HepG2 (cell line): ENCODE data around the gene NEK9. TPM values are rescaled to one million over a fixed set of nuclear protein-coding genes. Genes with fewer than 3 reads are reported as not detected.
A peak's percentile ranks its signal among the peaks of the same experiment; 100 is the strongest.

Source experiments
- BRD4 ChIP-seq: sonication (generic); formaldehyde crosslinking; IDR thresholded peaks from 2 replicates; pipeline ENCODE4 v1.4.0; 2020; ENCODE audit warnings: missing genetic modification reagents
- CC2D1A ChIP-seq: sonication (generic); formaldehyde crosslinking; IDR thresholded peaks from 2 replicates; pipeline ENCODE4 v1.8.1; 2023; ENCODE audit warnings: mild to moderate bottlenecking, missing genetic modification reagents
- CHCHD3 ChIP-seq: sonication (generic); formaldehyde crosslinking; IDR thresholded peaks from 2 replicates; pipeline ENCODE4 v1.8.0; 2022; ENCODE audit warnings: mild to moderate bottlenecking, missing genetic modification reagents, moderate library complexity
- ETV6 ChIP-seq: sonication (generic); formaldehyde crosslinking; conservative IDR thresholded peaks from 2 replicates; pipeline ENCODE4 v1.4.0; 2020; ENCODE audit warnings: missing genetic modification reagents
- FOXP4 ChIP-seq: sonication (generic); formaldehyde crosslinking; IDR thresholded peaks from 2 replicates; pipeline ENCODE4 v1.4.0; 2020; ENCODE audit warnings: missing genetic modification reagents
- KMT2B ChIP-seq: IDR thresholded peaks from 2 replicates; pipeline ENCODE4 v1.6.1; 2016; ENCODE audit warnings: missing genetic modification reagents, missing compliant biosample characterization
- LCORL ChIP-seq, 2 experiments: fragments of 450-650 bp in 1 of 2; sonication (generic) in 1 of 2; formaldehyde crosslinking in 1 of 2; IDR thresholded peaks; 2 replicates each; pipeline versions ENCODE4 v1.5.0 to v1.6.1; 2017 to 2020; ENCODE audit warnings: antibody characterized with exemption in 1 of 2, missing genetic modification reagents in 1 of 2
- MTA3 ChIP-seq: sonication (generic); formaldehyde crosslinking; IDR thresholded peaks from 2 replicates; pipeline ENCODE4 v1.4.0; 2020; ENCODE audit warnings: missing genetic modification reagents
- PHF21A ChIP-seq: sonication (generic); formaldehyde crosslinking; IDR thresholded peaks from 2 replicates; pipeline ENCODE4 v1.5.0; 2020; ENCODE audit warnings: mild to moderate bottlenecking, missing genetic modification reagents
- POGZ ChIP-seq: sonication (generic); formaldehyde crosslinking; IDR thresholded peaks from 2 replicates; pipeline ENCODE4 v1.4.0; 2020; ENCODE audit warnings: mild to moderate bottlenecking, missing genetic modification reagents
- PTBP1 ChIP-seq: fragments of 200-400 bp; formaldehyde crosslinking; IDR thresholded peaks from 2 replicates; pipeline ENCODE4 v1.6.1; 2018; ENCODE audit warnings: low read length, low read depth; ENCODE audit not compliant: poor library complexity, severe bottlenecking
- RAD21 ChIP-seq: fragments of 450-650 bp; formaldehyde crosslinking; IDR thresholded peaks from 2 replicates; pipeline ENCODE4 v1.5.0; 2020; ENCODE audit warnings: mild to moderate bottlenecking
- SMAD3 ChIP-seq: sonication (generic); formaldehyde crosslinking; IDR thresholded peaks from 2 replicates; pipeline ENCODE4 v1.4.0; 2020; ENCODE audit warnings: missing genetic modification reagents
- TFDP1 ChIP-seq: IDR thresholded peaks from 2 replicates; pipeline ENCODE4 v1.6.1; 2016; ENCODE audit warnings: missing compliant biosample characterization, missing genetic modification reagents, borderline replicate concordance
- ZC3H13 ChIP-seq: sonication (generic); formaldehyde crosslinking; IDR thresholded peaks from 2 replicates; pipeline ENCODE4 v1.8.1; 2023; ENCODE audit warnings: mild to moderate bottlenecking, missing genetic modification reagents, moderate library complexity
- ZNF180 ChIP-seq: sonication (generic); formaldehyde crosslinking; IDR thresholded peaks from 2 replicates; pipeline ENCODE4 v1.4.0; 2020; ENCODE audit warnings: low read depth, missing genetic modification reagents, borderline replicate concordance
- ZNF232 ChIP-seq: sonication (generic); formaldehyde crosslinking; IDR thresholded peaks from 2 replicates; pipeline ENCODE4 v1.4.0; 2020; ENCODE audit warnings: missing genetic modification reagents, borderline replicate concordance
- ZNF337 ChIP-seq: sonication (generic); formaldehyde crosslinking; IDR thresholded peaks from 2 replicates; pipeline ENCODE4 v1.5.1; 2020; ENCODE audit warnings: missing genetic modification reagents, low read depth, mild to moderate bottlenecking, borderline replicate concordance
- ZNF503 ChIP-seq: sonication (generic); formaldehyde crosslinking; IDR thresholded peaks from 2 replicates; pipeline ENCODE4 v1.4.0; 2020; ENCODE audit warnings: missing genetic modification reagents
- ZNF543 ChIP-seq: sonication (generic); formaldehyde crosslinking; IDR thresholded peaks from 2 replicates; pipeline ENCODE4 v1.4.0; 2020; ENCODE audit warnings: mild to moderate bottlenecking, missing genetic modification reagents
- ZNF605 ChIP-seq: sonication (generic); formaldehyde crosslinking; IDR thresholded peaks from 2 replicates; pipeline ENCODE4 v1.8.0; 2022; ENCODE audit warnings: mild to moderate bottlenecking, missing genetic modification reagents
- ZNF674 ChIP-seq: sonication (generic); formaldehyde crosslinking; IDR thresholded peaks from 2 replicates; pipeline ENCODE4 v1.5.0; 2020; ENCODE audit warnings: low read depth, mild to moderate bottlenecking, missing genetic modification reagents
- ZNF7 ChIP-seq: IDR thresholded peaks from 2 replicates; pipeline ENCODE4 v1.6.1; 2016; ENCODE audit warnings: missing biosample characterization, missing genetic modification reagents
- ZNF75D ChIP-seq: sonication (generic); formaldehyde crosslinking; IDR thresholded peaks from 2 replicates; pipeline ENCODE4 v1.8.1; 2023; ENCODE audit warnings: missing genetic modification reagents, mild to moderate bottlenecking, borderline replicate concordance
- ZNF780A ChIP-seq: sonication (generic); formaldehyde crosslinking; IDR thresholded peaks from 2 replicates; pipeline ENCODE4 v1.8.0; 2022; ENCODE audit warnings: mild to moderate bottlenecking, missing genetic modification reagents, moderate library complexity
- ZNF816 ChIP-seq: sonication (generic); formaldehyde crosslinking; IDR thresholded peaks from 2 replicates; pipeline ENCODE4 v1.8.0; 2022; ENCODE audit warnings: missing genetic modification reagents, mild to moderate bottlenecking, borderline replicate concordance
- ZSCAN9 ChIP-seq: IDR thresholded peaks from 2 replicates; pipeline ENCODE4 v1.6.1; 2016; ENCODE audit warnings: borderline replicate concordance
- polyA plus RNA-seq, 8 experiments: library from polyadenylated mRNA; depleted of rRNA in 3 of 8; stranded (reverse) in 7 of 8; unstranded in 1 of 8; fragments of >200 nt; fragmentation: Illumina TruSeq in 4 of 8; extraction: Trizol in 4 of 8; gene quantifications; 2 replicates each; pipeline versions ENCODE4 v1.2.1 to v1.2.3, GENCODE V29; 2011 to 2016; ENCODE audit warnings: low read depth in 4 of 8, missing spikeins in 1 of 8, mixed read lengths in 1 of 8; ENCODE audit not compliant: insufficient read depth in 1 of 8
- total RNA-seq, 5 experiments: library from RNA; depleted of rRNA; stranded (reverse); fragments of >200 nt; fragmentation: Illumina TruSeq; extraction: Trizol; gene quantifications; 2 replicates each; pipeline ENCODE4 v1.2.3, GENCODE V29; 2016; ENCODE audit warnings: low read depth in 1 of 5

Gene NEK9
- total and polyA plus RNA-seq, 2 of the 13 experiments (the other 11 are each of a cell fraction or from before 2014, with no cell fraction given): 16.5 to 27.3 TPM

- TF ChIP-seq PHF21A (CRISPR knock-in tag) (peak; percentile 80; the same call in 1 of the 2 replicates), POGZ (CRISPR knock-in tag) (peak; percentile 60), LCORL (IDR thresholded peaks at IDR 0.05) (no peak), LCORL (CRISPR knock-in tag; IDR thresholded peaks at IDR 0.05) (peak; percentile 67), ZNF232 (CRISPR knock-in tag) (peak; percentile 86; the same call in 1 of the 2 replicates), KMT2B (CRISPR knock-in tag) (peak; percentile 58; the same call in 1 of the 2 replicates), ZNF180 (CRISPR knock-in tag) (no peak), ZNF503 (CRISPR knock-in tag) (peak; percentile 66; the same call in 1 of the 2 replicates), ZNF337 (CRISPR knock-in tag) (no peak), ZNF543 (no peak; the same call in 1 of the 2 replicates), ZNF780A (CRISPR knock-in tag) (no peak), RAD21 (CRISPR knock-in tag) (peak; percentile 54), MTA3 (no peak), ZNF674 (CRISPR knock-in tag) (no peak), ZSCAN9 (CRISPR knock-in tag) (no peak), ZNF7 (CRISPR knock-in tag) (no peak), ZNF816 (CRISPR knock-in tag) (peak; percentile 2; the same call in 1 of the 2 replicates), PTBP1 (peak; percentile 6), TFDP1 (peak; percentile 91), ETV6 (CRISPR knock-in tag) (0 out of 2 replicates have a peak, but pooled peaks have one; percentile 38), ZC3H13 (peak; percentile 64; the same call in 1 of the 2 replicates), CHCHD3 (CRISPR knock-in tag) (no peak), ZNF605 (peak; percentile 90), ZNF75D (CRISPR knock-in tag) (no peak), BRD4 (CRISPR knock-in tag) (peak; percentile 63), SMAD3 (no peak), CC2D1A (CRISPR knock-in tag) (no peak), FOXP4 (peak; percentile 30; the same call in 1 of the 2 replicates)
Observed at GRCh38 chr14:75069121-75069810, 57.6 kb downstream of the NEK9 start, which contains the start of gene ZC2HC1C (continued).
